ENCODE results near the gene APC2. TPM values are rescaled to one million over a fixed set of nuclear protein-coding genes. Genes with fewer than 3 reads are reported as not detected.

The APC2 gene
- polyA plus RNA-seq, 1 donor from 2014 or later = 50.5 TPM

GRCh38 chr19:1426736-1427135, 23.2 kb upstream of the APC2 start:
- no peak overlapping the region for H3K9ac ChIP-seq (ENCODE audit: low read length)
- TF ChIP-seq REST (IDR thresholded peaks at IDR 0.05; ENCODE audit: borderline replicate concordance) (no peak), CTCF (IDR thresholded peaks at IDR 0.05; ENCODE audit: poor library complexity, severe bottlenecking) (no peak), POLR2AphosphoS5 (IDR thresholded peaks at IDR 0.05) (no peak), TAF1 (IDR thresholded peaks at IDR 0.05; ENCODE audit: low read depth) (no peak), EP300 (conservative IDR thresholded peaks at IDR 0.05; ENCODE audit: poor library complexity, severe bottlenecking) (no peak), RAD21 (conservative IDR thresholded peaks at IDR 0.05) (no peak), EZH2 (IDR thresholded peaks at IDR 0.05; ENCODE audit: borderline replicate concordance, insufficient read depth, low read length, poor library complexity, severe bottlenecking) (no peak), SMC3 (conservative IDR thresholded peaks at IDR 0.05; ENCODE audit: poor library complexity) (no peak)
- H3K36me3 ChIP-seq (ENCODE audit: insufficient read depth, low read length) = no peaks in the 10 kb centered on the region
- H2AFZ ChIP-seq (ENCODE audit: low read depth, low read length) = no peak overlapping the region
- H3K79me2 ChIP-seq (replicated peaks; ENCODE audit: insufficient read depth, low read length) = no peaks in the 10 kb centered on the region
- H4K20me1 ChIP-seq (ENCODE audit: insufficient read depth) = no peaks in the 10 kb centered on the region
- no peaks in the 10 kb centered on the region for H3K27me3 ChIP-seq (ENCODE audit: insufficient read depth, low read depth, low read length)
- no peak overlapping the region for H3K4me3 ChIP-seq (ENCODE audit: low read length)
- no peaks in the 10 kb centered on the region for H3F3A ChIP-seq (ENCODE audit: insufficient read depth, low read length, poor library complexity, severe bottlenecking)
- no peaks in the 10 kb centered on the region for H3K9me3 ChIP-seq (ENCODE audit: low read length)
- no peak overlapping the region for H3K27ac ChIP-seq (ENCODE audit: low read length)
- no peaks in the 10 kb centered on the region for H3K9me2 ChIP-seq (ENCODE audit: insufficient read depth, low read length)
- H3K4me2 ChIP-seq (ENCODE audit: low read length) = no peak overlapping the region

GRCh38 chr19:1427221-1427920, 22.6 kb upstream of the APC2 start:
- H4K20me1 ChIP-seq (ENCODE audit: insufficient read depth) = no peaks in the 10 kb centered on the region
- no peak overlapping the region for H3K27ac ChIP-seq (ENCODE audit: low read length)
- TF ChIP-seq SMC3 (conservative IDR thresholded peaks at IDR 0.05; ENCODE audit: poor library complexity) (no peak), POLR2AphosphoS5 (IDR thresholded peaks at IDR 0.05) (no peak), TAF1 (IDR thresholded peaks at IDR 0.05; ENCODE audit: low read depth) (no peak), EZH2 (IDR thresholded peaks at IDR 0.05; ENCODE audit: borderline replicate concordance, insufficient read depth, low read length, poor library complexity, severe bottlenecking) (no peak), RAD21 (conservative IDR thresholded peaks at IDR 0.05) (no peak), EP300 (conservative IDR thresholded peaks at IDR 0.05; ENCODE audit: poor library complexity, severe bottlenecking) (no peak), MXI1 (conservative IDR thresholded peaks at IDR 0.05; ENCODE audit: poor library complexity, severe bottlenecking) (no peak)
- no peaks in the 10 kb centered on the region for H3K79me2 ChIP-seq (replicated peaks; ENCODE audit: insufficient read depth, low read length)
- no peak overlapping the region for H3K4me3 ChIP-seq (ENCODE audit: low read length)
- no peaks in the 10 kb centered on the region for H3K9me2 ChIP-seq (ENCODE audit: insufficient read depth, low read length)
- H3K9me3 ChIP-seq (ENCODE audit: low read length) = no peaks in the 10 kb centered on the region
- H3K36me3 ChIP-seq (ENCODE audit: insufficient read depth, low read length) = no peaks in the 10 kb centered on the region
- no peak overlapping the region for H3K4me2 ChIP-seq (ENCODE audit: low read length)
- H3K9ac ChIP-seq (ENCODE audit: low read length) = no peak overlapping the region
- H3K27me3 ChIP-seq (ENCODE audit: insufficient read depth, low read depth, low read length) = no peaks in the 10 kb centered on the region
- no peaks in the 10 kb centered on the region for H3F3A ChIP-seq (ENCODE audit: insufficient read depth, low read length, poor library complexity, severe bottlenecking)
- H2AFZ ChIP-seq (ENCODE audit: low read depth, low read length) = no peak overlapping the region

Measured in neural cell (in vitro differentiated cells).